Measurements from ENCODE around the gene XPO6. TPM values are rescaled to one million over a fixed set of nuclear protein-coding genes. Genes with fewer than 3 reads are reported as not detected.
A peak's percentile ranks its signal among the peaks of the same experiment; 100 is the strongest.

Gene XPO6
- total and polyA plus RNA-seq, 7 experiments from 2014 or later = 89.5 to 437 (median 371) TPM

GRCh38 chr16:28098959-28099945, 112.5 kb downstream of the XPO6 start:
- Mint-ChIP-seq H3K27me3 (no peaks in the 10 kb centered on the region), H3K9me3 (peaks cover 0 to 7% (median 0%) of the 10 kb centered on the region in 11 donors), H3K27ac (peak overlapping the region in 4 of 9 donors; percentile 36 to 73 (median 59)), H3K4me1 (peaks cover 0 to 16% (median 0%) of the 10 kb centered on the region in 7 donors), H3K4me3 (no peak overlapping the region), H3K36me3 (peaks cover 14 to 54% (median 25%) of the 10 kb centered on the region in 5 donors)
- H3K9me3 ChIP-seq (ENCODE audit: control insufficient read depth in 2 of 3, low read length in 3 of 3) = no peaks in the 10 kb centered on the region
- no peak overlapping the region for H3K27ac ChIP-seq (ENCODE audit: low read depth, low read length)
- H3K36me3 ChIP-seq (ENCODE audit: control insufficient read depth in 2 of 3, insufficient read depth in 3 of 3, low read length in 3 of 3) = peaks cover 26 to 78% (median 46%) of the 10 kb centered on the region in 3 experiments
- no peak for ATAC-seq
- DNase-seq = no peak
- intact Hi-C loops (cut with micrococcal nuclease) = no loop called here
- H3K4me3 ChIP-seq (ENCODE audit: low read length) = no peak overlapping the region
- POLR2A ChIA-PET = no interaction called here
- no peaks in the 10 kb centered on the region for H3K27me3 ChIP-seq (ENCODE audit: control insufficient read depth in 2 of 2, insufficient read depth in 2 of 2, low read length in 2 of 2)
- CTCF ChIA-PET = no interaction called here
- no peaks in the 10 kb centered on the region for H3K4me1 ChIP-seq (ENCODE audit: control insufficient read depth in 2 of 2, insufficient read depth in 2 of 2, low read length in 2 of 2)

GRCh38 chr16:28098171-28098958, 113.4 kb downstream of the XPO6 start:
- Mint-ChIP-seq H3K27me3 (no peaks in the 10 kb centered on the region), H3K27ac (peak overlapping the region in 4 of 9 donors; percentile 21 to 48 (median 42)), H3K36me3 (peaks cover 7 to 46% (median 24%) of the 10 kb centered on the region in 5 donors), H3K4me1 (peaks cover 0 to 16% (median 0%) of the 10 kb centered on the region in 7 donors), H3K9me3 (peaks cover 0 to 7% (median 0%) of the 10 kb centered on the region in 11 donors), H3K4me3 (no peak overlapping the region)
- H3K27ac ChIP-seq (ENCODE audit: low read depth, low read length) = no peak overlapping the region
- ChIA-PET CTCF (no interaction called here), POLR2A (no interaction called here)
- H3K4me1 ChIP-seq (ENCODE audit: control insufficient read depth in 2 of 2, insufficient read depth in 2 of 2, low read length in 2 of 2) = no peaks in the 10 kb centered on the region
- peaks cover 24 to 69% (median 39%) of the 10 kb centered on the region in 3 experiments for H3K36me3 ChIP-seq (ENCODE audit: control insufficient read depth in 2 of 3, insufficient read depth in 3 of 3, low read length in 3 of 3)
- DNase-seq (no peak), ATAC-seq (no peak)
- no peaks in the 10 kb centered on the region for H3K9me3 ChIP-seq (ENCODE audit: control insufficient read depth in 2 of 3, low read length in 3 of 3)
- no peak overlapping the region for H3K4me3 ChIP-seq (ENCODE audit: low read length)
- no peaks in the 10 kb centered on the region for H3K27me3 ChIP-seq (ENCODE audit: control insufficient read depth in 2 of 2, insufficient read depth in 2 of 2, low read length in 2 of 2)
- intact Hi-C loops (cut with micrococcal nuclease) = no loop called here

- ChIA-PET POLR2A (no interaction called here), CTCF (no interaction called here)
- Mint-ChIP-seq H3K36me3 (peaks cover 4 to 38% (median 18%) of the 10 kb centered on the region in 5 donors), H3K27me3 (no peaks in the 10 kb centered on the region), H3K4me1 (peaks cover 0 to 16% (median 0%) of the 10 kb centered on the region in 7 donors), H3K27ac (peak overlapping the region in 4 of 9 donors; percentile 48 to 76 (median 72)), H3K9me3 (peaks cover 0 to 5% (median 0%) of the 10 kb centered on the region in 11 donors), H3K4me3 (no peak overlapping the region)
- H3K4me3 ChIP-seq (ENCODE audit: low read length) = no peak overlapping the region
- no peak overlapping the region for H3K27ac ChIP-seq (ENCODE audit: low read depth, low read length)
- no peak for ATAC-seq
- peaks cover 15 to 58% (median 37%) of the 10 kb centered on the region in 3 experiments for H3K36me3 ChIP-seq (ENCODE audit: control insufficient read depth in 2 of 3, insufficient read depth in 3 of 3, low read length in 3 of 3)
- no peak for DNase-seq
- no peaks in the 10 kb centered on the region for H3K9me3 ChIP-seq (ENCODE audit: control insufficient read depth in 2 of 3, low read length in 3 of 3)
- intact Hi-C loops (cut with micrococcal nuclease) = no loop called here
- H3K4me1 ChIP-seq (ENCODE audit: control insufficient read depth in 2 of 2, insufficient read depth in 2 of 2, low read length in 2 of 2) = no peaks in the 10 kb centered on the region
- no peaks in the 10 kb centered on the region for H3K27me3 ChIP-seq (ENCODE audit: control insufficient read depth in 2 of 2, insufficient read depth in 2 of 2, low read length in 2 of 2)
These were observed 114.5 kb downstream of the XPO6 start for GRCh38 chr16:28096983-28097899.

- H3K27ac Mint-ChIP-seq = peak overlapping the region in 1 of 9 donors; percentile 38
- Histone ChIP-seq H3K27ac (ENCODE audit: low read depth, low read length) (no peak overlapping the region), H3K4me3 (ENCODE audit: low read length) (no peak overlapping the region), H3K9me3 (ENCODE audit: control insufficient read depth in 2 of 3, low read length in 3 of 3) (no peaks in the 10 kb centered on the region), H3K27me3 (ENCODE audit: control insufficient read depth in 2 of 2, insufficient read depth in 2 of 2, low read length in 2 of 2) (no peaks in the 10 kb centered on the region), H3K36me3 (ENCODE audit: control insufficient read depth in 2 of 3, insufficient read depth in 3 of 3, low read length in 3 of 3) (peaks cover 0 to 19% (median 7%) of the 10 kb centered on the region in 3 experiments), H3K4me1 (ENCODE audit: control insufficient read depth in 2 of 2, insufficient read depth in 2 of 2, low read length in 2 of 2) (no peaks in the 10 kb centered on the region)
- DNase-seq = no peak
- peaks cover 0 to 4% (median 0%) of the 10 kb centered on the region in 11 donors for H3K9me3 Mint-ChIP-seq
- H3K4me1 Mint-ChIP-seq = peaks cover 0 to 9% (median 3%) of the 10 kb centered on the region in 7 donors
- no peak for ATAC-seq
- H3K4me3 Mint-ChIP-seq = no peak overlapping the region
- no peaks in the 10 kb centered on the region for H3K27me3 Mint-ChIP-seq
- peaks cover 0 to 14% (median 6%) of the 10 kb centered on the region in 5 donors for H3K36me3 Mint-ChIP-seq
- POLR2A ChIA-PET = no interaction called here
- intact Hi-C loops (cut with micrococcal nuclease) = no loop called here
- CTCF ChIA-PET = no interaction called here
These were observed 118.4 kb downstream of the XPO6 start for GRCh38 chr16:28093385-28093725.

GRCh38 chr16:28092721-28093384, 118.9 kb downstream of the XPO6 start:
- peaks cover 0 to 14% (median 5%) of the 10 kb centered on the region in 3 experiments for H3K36me3 ChIP-seq (ENCODE audit: control insufficient read depth in 2 of 3, insufficient read depth in 3 of 3, low read length in 3 of 3)
- no peak overlapping the region for H3K27ac ChIP-seq (ENCODE audit: low read depth, low read length)
- H3K9me3 Mint-ChIP-seq = peaks cover 0 to 2% (median 0%) of the 10 kb centered on the region in 11 donors
- H3K27me3 ChIP-seq (ENCODE audit: control insufficient read depth in 2 of 2, insufficient read depth in 2 of 2, low read length in 2 of 2) = no peaks in the 10 kb centered on the region
- CTCF ChIA-PET = interaction anchor here (0.9 kb wide), 1 partner anchor 21 kb away, joined by 3 read pairs; no protein-coding TSS in a partner anchor
- peaks cover 0 to 9% (median 6%) of the 10 kb centered on the region in 5 donors for H3K36me3 Mint-ChIP-seq
- peaks cover 0 to 9% (median 3%) of the 10 kb centered on the region in 7 donors for H3K4me1 Mint-ChIP-seq
- H3K9me3 ChIP-seq (ENCODE audit: control insufficient read depth in 2 of 3, low read length in 3 of 3) = no peaks in the 10 kb centered on the region
- no peak overlapping the region for H3K4me3 ChIP-seq (ENCODE audit: low read length)
- H3K4me1 ChIP-seq (ENCODE audit: control insufficient read depth in 2 of 2, insufficient read depth in 2 of 2, low read length in 2 of 2) = no peaks in the 10 kb centered on the region
- H3K4me3 Mint-ChIP-seq = no peak overlapping the region
- DNase-seq (no peak), ATAC-seq (no peak)
- intact Hi-C loops (cut with micrococcal nuclease) = no loop called here
- POLR2A ChIA-PET = no interaction called here
- no peaks in the 10 kb centered on the region for H3K27me3 Mint-ChIP-seq
- H3K27ac Mint-ChIP-seq = peak overlapping the region in 2 of 9 donors; percentile 4 to 19

Measured in naive thymus-derived CD4-positive, alpha-beta T cell (primary cell).